ENCODE results near the gene LSM2.

The LSM2 gene

DNA sequence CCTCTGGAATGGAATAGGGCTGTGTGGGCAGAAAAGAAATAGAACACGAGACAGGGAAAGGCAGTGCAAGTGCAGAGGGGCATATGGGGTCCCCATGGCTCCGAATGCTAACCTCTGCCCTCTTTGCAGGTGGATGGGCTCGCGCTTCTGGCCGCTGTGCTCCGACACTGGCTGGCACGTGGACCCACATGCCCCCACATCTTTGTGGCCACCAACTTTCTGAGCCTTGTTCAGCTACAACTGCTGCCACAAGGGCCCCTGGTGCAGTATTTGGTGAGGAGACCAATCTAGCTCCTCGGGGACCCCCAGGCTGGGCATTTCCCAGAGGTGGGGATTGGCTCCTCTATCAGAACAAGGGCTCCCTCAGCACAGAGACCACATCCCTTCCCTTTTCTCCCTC, 45.4 kb downstream of the LSM2 start:
- Histone ChIP-seq H3K4me3 (ENCODE audit: low read depth, low read length) (no peak overlapping the region), H3K36me3 (ENCODE audit: control insufficient read depth in 1 of 2, insufficient read depth in 2 of 2, low read length in 2 of 2) (peaks cover 0 to 3% of the 10 kb centered on the region in 2 experiments)

GRCh38 chr6:31760790-31761189, 46.0 kb downstream of the LSM2 start:
- H3K18ac ChIP-seq (ENCODE audit: low read length) = no peak overlapping the region
- no peak overlapping the region for H3K23ac ChIP-seq (ENCODE audit: low read length)

More for the DNA sequence above, 45.4 kb downstream of the LSM2 start:
- Histone ChIP-seq H3K4me1 (ENCODE audit: control insufficient read depth in 1 of 2, insufficient read depth in 2 of 2, low read length in 2 of 2) (peaks cover 7 to 11% of the 10 kb centered on the region in 2 experiments), H3K4ac (ENCODE audit: low read depth, low read length) (no peak overlapping the region), H3K79me1 (ENCODE audit: low read length) (peaks cover 4% of the 10 kb centered on the region), H3K27ac (ENCODE audit: low read depth, low read length) (no peak overlapping the region), H3K9ac (ENCODE audit: low read length) (no peak overlapping the region), H4K91ac (ENCODE audit: low read depth, low read length) (no peak overlapping the region), H2BK12ac (ENCODE audit: low read length) (no peak overlapping the region), H2BK5ac (ENCODE audit: low read depth, low read length, poor library complexity) (no peak overlapping the region), H3K79me2 (ENCODE audit: control insufficient read depth, insufficient read depth, low read length, poor library complexity) (no peaks in the 10 kb centered on the region), H4K8ac (ENCODE audit: low read depth, low read length) (no peak overlapping the region), H3K14ac (ENCODE audit: low read length) (no peak overlapping the region), H2AK5ac (ENCODE audit: low read length) (no peak overlapping the region), H3K18ac (ENCODE audit: low read length) (no peak overlapping the region), H3K4me2 (ENCODE audit: low read length) (no peak overlapping the region), H3K9me3 (ENCODE audit: insufficient read depth, low read depth, low read length) (peaks cover 2% of the 10 kb centered on the region), H3K23ac (ENCODE audit: low read length) (no peak overlapping the region), H3K27me3 (ENCODE audit: insufficient read depth, low read length) (no peaks in the 10 kb centered on the region), H2BK120ac (ENCODE audit: insufficient read depth, low read length, poor library complexity) (no peak overlapping the region), H4K12ac (ENCODE audit: low read depth, low read length) (no peak overlapping the region), H2AFZ (ENCODE audit: insufficient read depth, low read length, poor library complexity) (no peak overlapping the region)
- no peak for DNase-seq
- no CpG with 5 or more reads among the region's 8 CpGs for WGBS (ENCODE audit: extremely low coverage, insufficient coverage, insufficient read length)

DNA sequence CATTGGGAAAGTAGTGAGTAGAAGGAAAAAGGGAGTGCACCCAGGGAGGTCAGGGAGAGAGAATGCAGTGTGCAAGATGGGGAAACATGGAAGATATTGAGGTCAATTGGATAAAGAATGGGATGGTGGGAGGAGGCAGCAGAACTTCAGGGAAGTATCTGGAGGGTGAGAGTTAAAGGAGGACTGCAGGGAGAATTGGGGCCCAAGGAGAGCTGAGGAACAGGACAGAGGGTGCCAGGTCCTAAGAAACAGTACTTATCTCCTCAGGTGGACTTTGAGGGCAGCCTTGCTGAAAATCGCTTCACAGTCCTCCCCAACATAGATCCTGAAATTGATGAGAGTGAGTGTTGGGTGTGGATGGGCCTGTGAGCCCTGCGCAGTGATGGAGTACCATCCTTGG, 48.5 kb downstream of the LSM2 start:
- no peak overlapping the region for H2BK12ac ChIP-seq (ENCODE audit: low read length)
- peaks cover 2 to 5% of the 10 kb centered on the region in 2 experiments for H3K4me1 ChIP-seq (ENCODE audit: control insufficient read depth in 1 of 2, insufficient read depth in 2 of 2, low read length in 2 of 2)
- H2BK5ac ChIP-seq (ENCODE audit: low read depth, low read length, poor library complexity) = no peak overlapping the region
- H4K12ac ChIP-seq (ENCODE audit: low read depth, low read length) = no peak overlapping the region
- H3K18ac ChIP-seq (ENCODE audit: low read length) = no peak overlapping the region
- no peak overlapping the region for H2BK120ac ChIP-seq (ENCODE audit: insufficient read depth, low read length, poor library complexity)
- no peak overlapping the region for H3K4me2 ChIP-seq (ENCODE audit: low read length)
- no CpG with 5 or more reads among the region's 2 CpGs for WGBS (ENCODE audit: extremely low coverage, insufficient coverage, insufficient read length)
- no peak overlapping the region for H3K27ac ChIP-seq (ENCODE audit: low read depth, low read length)
- no peaks in the 10 kb centered on the region for H3K27me3 ChIP-seq (ENCODE audit: insufficient read depth, low read length)
- no peak overlapping the region for H2AK5ac ChIP-seq (ENCODE audit: low read length)
- no peak overlapping the region for H3K14ac ChIP-seq (ENCODE audit: low read length)
- no peaks in the 10 kb centered on the region for H3K79me2 ChIP-seq (ENCODE audit: control insufficient read depth, insufficient read depth, low read length, poor library complexity)
- H4K91ac ChIP-seq (ENCODE audit: low read depth, low read length) = no peak overlapping the region
- no peak overlapping the region for H4K8ac ChIP-seq (ENCODE audit: low read depth, low read length)
- DNase-seq = no peak
- no peak overlapping the region for H3K9ac ChIP-seq (ENCODE audit: low read length)
- no peak overlapping the region for H3K23ac ChIP-seq (ENCODE audit: low read length)
- peaks cover 0 to 3% of the 10 kb centered on the region in 2 experiments for H3K36me3 ChIP-seq (ENCODE audit: control insufficient read depth in 1 of 2, insufficient read depth in 2 of 2, low read length in 2 of 2)
- H3K79me1 ChIP-seq (ENCODE audit: low read length) = peaks cover 2% of the 10 kb centered on the region
- no peak overlapping the region for H3K4ac ChIP-seq (ENCODE audit: low read depth, low read length)
- peaks cover 2% of the 10 kb centered on the region for H3K9me3 ChIP-seq (ENCODE audit: insufficient read depth, low read depth, low read length)
- no peak overlapping the region for H2AFZ ChIP-seq (ENCODE audit: insufficient read depth, low read length, poor library complexity)
- H3K4me3 ChIP-seq (ENCODE audit: low read depth, low read length) = no peak overlapping the region

More at GRCh38 chr6:31760790-31761189, 46.0 kb downstream of the LSM2 start:
- Histone ChIP-seq H3K9me3 (ENCODE audit: insufficient read depth, low read depth, low read length) (peaks cover 2% of the 10 kb centered on the region), H3K4ac (ENCODE audit: low read depth, low read length) (no peak overlapping the region), H3K4me1 (ENCODE audit: control insufficient read depth in 1 of 2, insufficient read depth in 2 of 2, low read length in 2 of 2) (peaks cover 7 to 8% of the 10 kb centered on the region in 2 experiments), H4K8ac (ENCODE audit: low read depth, low read length) (no peak overlapping the region), H2BK120ac (ENCODE audit: insufficient read depth, low read length, poor library complexity) (no peak overlapping the region), H3K4me2 (ENCODE audit: low read length) (no peak overlapping the region), H2BK12ac (ENCODE audit: low read length) (no peak overlapping the region), H2AFZ (ENCODE audit: insufficient read depth, low read length, poor library complexity) (no peak overlapping the region), H3K36me3 (ENCODE audit: control insufficient read depth in 1 of 2, insufficient read depth in 2 of 2, low read length in 2 of 2) (peaks cover 0 to 3% of the 10 kb centered on the region in 2 experiments), H3K79me2 (ENCODE audit: control insufficient read depth, insufficient read depth, low read length, poor library complexity) (no peaks in the 10 kb centered on the region), H4K12ac (ENCODE audit: low read depth, low read length) (no peak overlapping the region), H3K14ac (ENCODE audit: low read length) (no peak overlapping the region), H2BK5ac (ENCODE audit: low read depth, low read length, poor library complexity) (no peak overlapping the region), H2AK5ac (ENCODE audit: low read length) (no peak overlapping the region), H3K9ac (ENCODE audit: low read length) (no peak overlapping the region), H3K79me1 (ENCODE audit: low read length) (peaks cover 4% of the 10 kb centered on the region), H3K27me3 (ENCODE audit: insufficient read depth, low read length) (no peaks in the 10 kb centered on the region), H3K4me3 (ENCODE audit: low read depth, low read length) (no peak overlapping the region), H3K27ac (ENCODE audit: low read depth, low read length) (no peak overlapping the region), H4K91ac (ENCODE audit: low read depth, low read length) (no peak overlapping the region)
- no peak for DNase-seq
- no CpG with 5 or more reads among the region's 5 CpGs for WGBS (ENCODE audit: extremely low coverage, insufficient coverage, insufficient read length)

DNA sequence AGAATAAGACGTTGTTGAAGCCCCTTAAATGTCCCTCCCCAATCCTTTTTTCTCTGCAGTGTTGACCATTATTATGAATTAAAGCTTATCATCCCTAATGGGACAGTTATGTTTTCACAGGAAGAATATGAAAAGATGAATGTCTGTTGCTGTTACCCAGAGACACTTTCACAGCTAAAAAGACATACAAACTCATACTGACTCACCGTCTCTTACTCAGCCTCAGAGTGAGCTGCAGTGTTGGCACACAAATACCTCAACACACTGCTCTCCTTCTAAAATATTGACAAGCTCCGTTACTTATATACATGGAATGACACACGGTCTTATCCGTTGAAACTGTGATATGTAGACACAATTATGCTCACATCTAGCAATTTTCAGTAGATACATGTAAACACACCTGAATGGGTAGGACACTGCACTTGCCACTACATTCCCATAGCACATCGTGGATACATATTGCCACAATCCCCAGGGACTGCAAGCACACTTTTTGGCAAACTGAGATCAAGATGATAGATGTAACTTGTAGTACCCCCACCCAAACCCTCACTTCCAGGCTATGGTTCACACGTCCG, 53.9 kb downstream of the LSM2 start:
- Histone ChIP-seq H3K79me1 (ENCODE audit: low read length) (no peaks in the 10 kb centered on the region), H3K79me2 (ENCODE audit: control insufficient read depth, insufficient read depth, low read length, poor library complexity) (no peaks in the 10 kb centered on the region), H2AK5ac (ENCODE audit: low read length) (no peak overlapping the region), H2BK12ac (ENCODE audit: low read length) (no peak overlapping the region), H4K91ac (ENCODE audit: low read depth, low read length) (no peak overlapping the region), H3K4me2 (ENCODE audit: low read length) (no peak overlapping the region), H3K18ac (ENCODE audit: low read length) (no peak overlapping the region), H2BK5ac (ENCODE audit: low read depth, low read length, poor library complexity) (no peak overlapping the region), H3K4me3 (ENCODE audit: low read depth, low read length) (no peak overlapping the region), H3K36me3 (ENCODE audit: control insufficient read depth in 1 of 2, insufficient read depth in 2 of 2, low read length in 2 of 2) (peaks cover 0 to 2% of the 10 kb centered on the region in 2 experiments), H3K4ac (ENCODE audit: low read depth, low read length) (no peak overlapping the region), H3K9ac (ENCODE audit: low read length) (no peak overlapping the region), H4K12ac (ENCODE audit: low read depth, low read length) (no peak overlapping the region), H2BK120ac (ENCODE audit: insufficient read depth, low read length, poor library complexity) (no peak overlapping the region), H3K14ac (ENCODE audit: low read length) (no peak overlapping the region), H4K8ac (ENCODE audit: low read depth, low read length) (no peak overlapping the region), H3K4me1 (ENCODE audit: control insufficient read depth in 1 of 2, insufficient read depth in 2 of 2, low read length in 2 of 2) (peaks cover 0 to 2% of the 10 kb centered on the region in 2 experiments), H3K27me3 (ENCODE audit: insufficient read depth, low read length) (no peaks in the 10 kb centered on the region), H2AFZ (ENCODE audit: insufficient read depth, low read length, poor library complexity) (no peak overlapping the region), H3K23ac (ENCODE audit: low read length) (no peak overlapping the region), H3K9me3 (ENCODE audit: insufficient read depth, low read depth, low read length) (no peaks in the 10 kb centered on the region), H3K27ac (ENCODE audit: low read depth, low read length) (no peak overlapping the region)
- DNase-seq = no peak
- no CpG with 5 or more reads among the region's 8 CpGs for WGBS (ENCODE audit: extremely low coverage, insufficient coverage, insufficient read length)
